H1 (cell line): Measurements from ENCODE around the gene ARHGEF19. TPM values are rescaled to one million over a fixed set of nuclear protein-coding genes. Genes with fewer than 3 reads are reported as not detected.

Experiments used
- EP300 ChIP-seq, 2 experiments: IDR thresholded peaks; 1 replicate in 1 of 2; 2 replicates in 1 of 2; pipeline ENCODE4 v1.6.1; 2011 to 2012; ENCODE audit warnings: low read depth in 2 of 2, low read length in 2 of 2, mild to moderate bottlenecking in 2 of 2, borderline replicate concordance in 1 of 2, inconsistent platforms in 1 of 2, moderate library complexity in 1 of 2
- GABPA ChIP-seq: IDR thresholded peaks from 2 replicates; pipeline ENCODE4 v1.6.1; 2011; ENCODE audit warnings: mild to moderate bottlenecking, low read length, moderate library complexity, borderline replicate concordance; ENCODE audit not compliant: insufficient read depth
- HDAC2 ChIP-seq, 2 experiments: fragments of 300-600 bp in 1 of 2; sonication (generic) in 1 of 2; IDR thresholded peaks; 2 replicates each; pipeline ENCODE4 v1.6.1; 2011 to 2012; ENCODE audit warnings: low read depth in 2 of 2, low read length in 2 of 2, mild to moderate bottlenecking in 2 of 2, moderate library complexity in 2 of 2, borderline replicate concordance in 1 of 2, inconsistent platforms in 1 of 2
- JUN ChIP-seq: IDR thresholded peaks from 2 replicates; pipeline ENCODE4 v1.6.1; 2011; ENCODE audit warnings: low read depth, mild to moderate bottlenecking, improper control_type of control experiment, low read length
- JUND ChIP-seq: IDR thresholded peaks from 2 replicates; pipeline ENCODE4 v1.6.1; 2011; ENCODE audit warnings: mild to moderate bottlenecking, improper control_type of control experiment, low read length
- KDM4A ChIP-seq: IDR thresholded peaks from one replicate; pipeline ENCODE4 v1.7.1; 2012; ENCODE audit warnings: low read depth, mild to moderate bottlenecking, moderate library complexity, low read length, inconsistent platforms; ENCODE audit not compliant: severe bottlenecking
- RBBP5 ChIP-seq: IDR thresholded peaks from 2 replicates; pipeline ENCODE4 v1.7.1; 2012; ENCODE audit warnings: low read depth, mild to moderate bottlenecking, inconsistent platforms, low read length, moderate library complexity, borderline replicate concordance
- SIRT6 ChIP-seq: IDR thresholded peaks from one replicate; pipeline ENCODE4 v1.7.1; 2012; ENCODE audit warnings: low read length, inconsistent platforms
- TBP ChIP-seq: IDR thresholded peaks from 2 replicates; pipeline ENCODE4 v1.6.1; 2011; ENCODE audit warnings: low read depth, low read length, improper control_type of control experiment
- polyA plus RNA-seq, 7 experiments: library from polyadenylated mRNA; depleted of rRNA in 3 of 7; stranded (reverse) in 5 of 7; unstranded in 2 of 7; fragments of >200 nt in 5 of 7; fragments of 200-250 nt in 2 of 7; gene quantifications; 1 replicate in 5 of 7; 2 replicates in 1 of 7; 4 replicates in 1 of 7; pipeline versions ENCODE4 v1.2.1 to v1.2.3, GENCODE V29; 2011 to 2013; ENCODE audit warnings: missing spikeins in 2 of 7, mixed read lengths in 2 of 7
- total RNA-seq: library from RNA; stranded (reverse); fragmentation: NEBNext Ultra II Directional; extraction: Animal tissue kit (Norgen Biotek cat#: 25700); gene quantifications from 2 replicates; pipeline ENCODE4 v1.2.1, GENCODE V29; 2021
- TF ChIP-seq, protein P1 (sequence below): IDR thresholded peaks from 2 replicates; pipeline ENCODE4 v1.6.1; 2012; ENCODE audit warnings: inconsistent platforms
- TF ChIP-seq, protein P2 (sequence below): IDR thresholded peaks from 2 replicates; pipeline ENCODE4 v1.6.1; 2012; ENCODE audit warnings: inconsistent platforms

The ARHGEF19 gene
- total and polyA plus RNA-seq, 2 of the 8 experiments (the other 6 are each of a cell fraction or from before 2014, with no cell fraction given) = 47.5 to 56.4 TPM

DNA sequence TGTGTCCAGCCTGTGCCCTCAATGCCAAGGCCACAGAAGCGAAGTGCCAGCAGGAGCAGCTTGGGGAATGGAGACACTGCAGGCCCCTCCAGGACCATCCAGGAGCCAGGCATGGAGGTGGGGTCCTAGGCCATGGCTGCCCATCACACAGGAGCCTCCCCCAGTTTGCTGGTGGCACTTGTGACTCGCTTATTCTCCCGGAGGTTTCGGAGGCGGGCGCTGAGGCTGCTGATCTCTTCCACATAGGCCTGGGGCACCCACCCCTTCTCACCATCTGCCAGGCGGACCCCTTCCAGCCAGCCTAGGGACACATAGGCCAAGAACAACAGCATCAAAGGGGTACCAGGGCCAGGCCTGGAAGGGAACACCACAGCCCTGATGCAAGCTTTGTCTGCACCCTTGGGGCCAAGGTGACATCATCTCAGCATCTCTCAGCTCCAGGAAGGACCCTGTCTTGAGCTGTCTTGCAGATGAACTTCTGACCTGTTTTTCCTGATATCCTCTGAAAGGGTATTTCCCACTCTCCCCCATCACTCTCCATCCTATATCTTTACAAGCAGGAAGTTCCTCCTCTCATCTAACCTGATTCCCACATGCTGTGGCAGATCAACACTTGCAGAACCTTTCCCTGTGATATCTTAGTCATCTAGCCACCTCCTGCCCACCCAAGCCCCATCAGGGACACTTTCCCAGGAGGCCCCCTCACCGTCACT lies 13.9 kb downstream of the ARHGEF19 start (continued):
- TF ChIP-seq, protein P1, sequence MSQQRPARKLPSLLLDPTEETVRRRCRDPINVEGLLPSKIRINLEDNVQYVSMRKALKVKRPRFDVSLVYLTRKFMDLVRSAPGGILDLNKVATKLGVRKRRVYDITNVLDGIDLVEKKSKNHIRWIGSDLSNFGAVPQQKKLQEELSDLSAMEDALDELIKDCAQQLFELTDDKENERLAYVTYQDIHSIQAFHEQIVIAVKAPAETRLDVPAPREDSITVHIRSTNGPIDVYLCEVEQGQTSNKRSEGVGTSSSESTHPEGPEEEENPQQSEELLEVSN = no peak
- TF ChIP-seq SIRT6 = no peak
- no peak for TF ChIP-seq TBP
- TF ChIP-seq JUN = no peak
- no peak for TF ChIP-seq RBBP5
- TF ChIP-seq GABPA = no peak
- TF ChIP-seq EP300 (IDR thresholded peaks at IDR 0.05; ENCODE audit: borderline replicate concordance in 1 of 2, low read depth in 2 of 2, low read length in 2 of 2) = no peak
- TF ChIP-seq KDM4A = no peak
- TF ChIP-seq, protein P2, sequence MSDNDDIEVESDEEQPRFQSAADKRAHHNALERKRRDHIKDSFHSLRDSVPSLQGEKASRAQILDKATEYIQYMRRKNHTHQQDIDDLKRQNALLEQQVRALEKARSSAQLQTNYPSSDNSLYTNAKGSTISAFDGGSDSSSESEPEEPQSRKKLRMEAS = no peak
- TF ChIP-seq HDAC2 (IDR thresholded peaks at IDR 0.05; ENCODE audit: borderline replicate concordance in 1 of 2, low read depth in 2 of 2, low read length in 2 of 2) = no peak
- TF ChIP-seq JUND = no peak
